GM20000 (cell line): ENCODE data around the gene PAPLN.

Source experiments
- DNase-seq: peaks from one replicate; pipeline ENCODE4 v3.0.0; 2012; ENCODE audit warnings: low spot score
- CTCF ChIP-seq: IDR thresholded peaks from 2 replicates; pipeline ENCODE4 v1.5.1; 2012; ENCODE audit warnings: mild to moderate bottlenecking, control low read depth; ENCODE audit errors: extremely low read depth, missing control alignments

PAPLN gene

GRCh38 chr14:73207615-73208014 lies 29.7 kb upstream of the PAPLN start:
- DNase-seq: no peak
- no peak for TF ChIP-seq CTCF

GRCh38 chr14:73208390-73208789 lies 28.9 kb upstream of the PAPLN start:
- no peak for DNase-seq
- no peak for TF ChIP-seq CTCF

GRCh38 chr14:73208846-73209245 lies 28.5 kb upstream of the PAPLN start:
- no peak for TF ChIP-seq CTCF
- no peak for DNase-seq

GRCh38 chr14:73209953-73210352 lies 27.4 kb upstream of the PAPLN start:
- DNase-seq: no peak
- no peak for TF ChIP-seq CTCF

GRCh38 chr14:73211251-73212040 lies 25.9 kb upstream of the PAPLN start:
- no peak for DNase-seq
- no peak for TF ChIP-seq CTCF

- no peak for DNase-seq
- TF ChIP-seq CTCF: no peak
These were observed 21.3 kb upstream of the PAPLN start for GRCh38 chr14:73216030-73216429.

- TF ChIP-seq CTCF: no peak
- DNase-seq: no peak
These were observed 19.9 kb upstream of the PAPLN start for GRCh38 chr14:73217411-73217810.
